ENCODE results near the gene TMEM209.
A peak's percentile ranks its signal among the peaks of the same experiment; 100 is the strongest.
"Not testable (repeated sequence)": the region's sequence is repeated elsewhere in the genome, so short reads cannot be mapped to it uniquely, and the experiment has no call there.

TMEM209 gene

GRCh38 chr7:130205084-130205947, at the start of gene TMEM209:
Gene TMEM209 (minus strand): TSS chr7:130205406. CDS start chr7:130205375, 31 bp downstream.
- DNase-seq: peak; percentile 98

- no peak for DNase-seq
These were observed 49.3 kb upstream of the TMEM209 start for GRCh38 chr7:130254555-130254954.

- not testable (repeated sequence) for DNase-seq
These were observed 44.4 kb upstream of the TMEM209 start for GRCh38 chr7:130249626-130250025.

GRCh38 chr7:130248842-130249241, 43.6 kb upstream of the TMEM209 start:
- not testable (repeated sequence) for DNase-seq

GRCh38 chr7:130246491-130246890, 41.3 kb upstream of the TMEM209 start:
- not testable (repeated sequence) for DNase-seq

GRCh38 chr7:130243486-130243885, 38.3 kb upstream of the TMEM209 start:
- DNase-seq: not testable (repeated sequence)

- peak; percentile 77 for DNase-seq
These were observed 37.2 kb upstream of the TMEM209 start for GRCh38 chr7:130242198-130243014.

GRCh38 chr7:130240240-130240639, 35.0 kb upstream of the TMEM209 start:
- DNase-seq: no peak

- DNase-seq: not testable (repeated sequence)
These were observed 31.2 kb upstream of the TMEM209 start for GRCh38 chr7:130236361-130236760.

GRCh38 chr7:130234078-130234477, 28.9 kb upstream of the TMEM209 start:
- DNase-seq: no peak

GRCh38 chr7:130232209-130232608, 27.0 kb upstream of the TMEM209 start:
- DNase-seq: no peak

- DNase-seq: no peak
These were observed 26.6 kb upstream of the TMEM209 start for GRCh38 chr7:130231792-130232191.

- not testable (repeated sequence) for DNase-seq
These were observed 24.8 kb upstream of the TMEM209 start for GRCh38 chr7:130229981-130230380.

GRCh38 chr7:130228840-130229502, 23.8 kb upstream of the TMEM209 start:
- no peak for DNase-seq

- peak; percentile 34 for DNase-seq
These were observed 22.8 kb upstream of the TMEM209 start for GRCh38 chr7:130227883-130228575.

- DNase-seq: no peak
These were observed 21.1 kb upstream of the TMEM209 start for GRCh38 chr7:130226333-130226732.

- DNase-seq: not testable (repeated sequence)
These were observed 19.7 kb upstream of the TMEM209 start for GRCh38 chr7:130224923-130225322.

GRCh38 chr7:130224210-130224609, 19.0 kb upstream of the TMEM209 start:
- no peak for DNase-seq

GRCh38 chr7:130223646-130224045, 18.4 kb upstream of the TMEM209 start:
- no peak for DNase-seq

- DNase-seq: no peak
These were observed 16.5 kb upstream of the TMEM209 start for GRCh38 chr7:130221746-130222145.

GRCh38 chr7:130219871-130220270, 14.7 kb upstream of the TMEM209 start:
- no peak for DNase-seq

- no peak for DNase-seq
These were observed 13.8 kb upstream of the TMEM209 start for GRCh38 chr7:130218806-130219620.
